Stimulated activated naive CD8-positive, alpha-beta T cell treated with anti-CD3 and anti-CD28 coated beads, Interleukin-15, Interleukin-2, amounts not matched to agents 100 ng/mL and 50 ng/mL, for 24 hours (primary cell): ENCODE data around the gene SMIM10L2A.
"Not testable (repeated sequence)": the region's sequence is repeated elsewhere in the genome, so short reads cannot be mapped to it uniquely, and the experiment has no call there.

Experiments
- H3K27ac Mint-ChIP-seq: one replicate; pipeline ENCODE4 v1.8.0; 2021; ENCODE audit warnings: mild to moderate bottlenecking, mixed read lengths
- H3K27me3 Mint-ChIP-seq: one replicate; pipeline ENCODE4 v1.8.0; 2021; ENCODE audit warnings: mixed read lengths
- H3K36me3 Mint-ChIP-seq: one replicate; pipeline ENCODE4 v1.8.0; 2021; ENCODE audit warnings: low read depth, mixed read lengths
- H3K4me1 Mint-ChIP-seq: one replicate; pipeline ENCODE4 v1.8.0; 2021; ENCODE audit warnings: low read depth, mixed read lengths
- H3K4me3 Mint-ChIP-seq: one replicate; pipeline ENCODE4 v1.8.0; 2021; ENCODE audit warnings: mild to moderate bottlenecking, mixed read lengths
- H3K9me3 Mint-ChIP-seq: one replicate; pipeline ENCODE4 v1.8.0; 2021; ENCODE audit warnings: mixed read lengths

SMIM10L2A gene

GRCh38 chrX:135433531-135434257 is 11.9 kb downstream of the SMIM10L2A start:
- Mint-ChIP-seq H3K27ac (no peak overlapping the region), H3K4me1 (peaks cover 7% of the 10 kb centered on the region)

GRCh38 chrX:135434258-135435138 is 12.8 kb downstream of the SMIM10L2A start:
- Mint-ChIP-seq H3K27me3 (peaks cover 6% of the 10 kb centered on the region), H3K4me1 (peaks cover 7% of the 10 kb centered on the region), H3K36me3 (no peaks in the 10 kb centered on the region), H3K4me3 (no peak overlapping the region), H3K27ac (no peak overlapping the region), H3K9me3 (no peaks in the 10 kb centered on the region)

More at GRCh38 chrX:135433531-135434257, 11.9 kb downstream of the SMIM10L2A start:
- H3K9me3 Mint-ChIP-seq, result no peaks in the 10 kb centered on the region
- no peaks in the 10 kb centered on the region for H3K36me3 Mint-ChIP-seq
- H3K4me3 Mint-ChIP-seq, result no peak overlapping the region
- H3K27me3 Mint-ChIP-seq, result peaks cover 6% of the 10 kb centered on the region

GRCh38 chrX:135435139-135435922 is 13.6 kb downstream of the SMIM10L2A start:
- Mint-ChIP-seq H3K27me3 (peaks cover 1% of the 10 kb centered on the region), H3K36me3 (no peaks in the 10 kb centered on the region), H3K4me1 (peaks cover 7% of the 10 kb centered on the region), H3K4me3 (no peak overlapping the region), H3K27ac (no peak overlapping the region), H3K9me3 (no peaks in the 10 kb centered on the region)

DNA sequence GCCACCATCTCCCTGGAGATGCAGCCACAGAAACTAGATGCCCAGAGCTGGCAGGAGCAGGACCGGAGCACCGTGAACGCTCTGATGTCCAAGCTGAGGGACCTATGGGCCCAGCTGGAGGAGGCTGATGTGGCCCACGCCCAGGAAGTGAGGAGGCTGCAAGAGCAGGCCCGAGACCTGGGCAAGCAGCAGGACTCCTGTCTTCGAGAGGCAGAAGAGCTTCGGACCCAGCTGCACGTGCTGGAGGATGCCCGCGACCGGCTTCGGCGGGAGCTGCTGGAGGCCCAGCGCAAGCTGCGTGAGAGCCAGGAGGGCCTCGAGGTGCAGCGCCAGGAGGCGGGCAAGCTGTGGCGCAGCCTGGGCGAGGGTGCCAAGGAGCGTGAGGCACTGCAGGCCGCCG is 14.2 kb downstream of the SMIM10L2A start:
- no peaks in the 10 kb centered on the region for H3K36me3 Mint-ChIP-seq
- H3K9me3 Mint-ChIP-seq, result no peaks in the 10 kb centered on the region
- no peaks in the 10 kb centered on the region for H3K27me3 Mint-ChIP-seq
- H3K4me3 Mint-ChIP-seq, result no peak overlapping the region
- no peak overlapping the region for H3K27ac Mint-ChIP-seq
- H3K4me1 Mint-ChIP-seq, result peaks cover 7% of the 10 kb centered on the region

DNA sequence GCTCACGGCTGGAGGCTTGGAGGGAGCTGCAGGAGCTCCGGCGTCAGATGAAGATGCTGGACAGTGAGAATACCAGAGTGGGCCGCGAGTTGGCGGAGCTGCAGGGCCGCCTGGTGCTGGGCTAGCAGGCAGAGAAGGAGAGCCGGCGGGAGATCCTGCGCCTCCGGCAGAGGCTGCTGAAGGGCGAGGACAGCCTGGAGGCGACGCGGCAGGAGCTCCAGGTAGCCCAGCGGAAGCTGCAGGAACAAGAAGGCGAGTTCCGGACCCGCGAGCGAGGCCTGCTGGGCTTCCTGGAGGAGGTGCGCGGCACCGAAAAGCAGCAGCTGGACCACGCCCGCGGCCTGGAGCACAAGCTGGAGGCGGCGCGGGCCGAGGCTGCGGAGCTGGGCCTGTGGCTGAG is 14.7 kb downstream of the SMIM10L2A start:
- no peaks in the 10 kb centered on the region for H3K36me3 Mint-ChIP-seq
- no peaks in the 10 kb centered on the region for H3K9me3 Mint-ChIP-seq
- H3K27ac Mint-ChIP-seq, result no peak overlapping the region
- no peak overlapping the region for H3K4me3 Mint-ChIP-seq
- H3K4me1 Mint-ChIP-seq, result peaks cover 7% of the 10 kb centered on the region
- H3K27me3 Mint-ChIP-seq, result no peaks in the 10 kb centered on the region

DNA sequence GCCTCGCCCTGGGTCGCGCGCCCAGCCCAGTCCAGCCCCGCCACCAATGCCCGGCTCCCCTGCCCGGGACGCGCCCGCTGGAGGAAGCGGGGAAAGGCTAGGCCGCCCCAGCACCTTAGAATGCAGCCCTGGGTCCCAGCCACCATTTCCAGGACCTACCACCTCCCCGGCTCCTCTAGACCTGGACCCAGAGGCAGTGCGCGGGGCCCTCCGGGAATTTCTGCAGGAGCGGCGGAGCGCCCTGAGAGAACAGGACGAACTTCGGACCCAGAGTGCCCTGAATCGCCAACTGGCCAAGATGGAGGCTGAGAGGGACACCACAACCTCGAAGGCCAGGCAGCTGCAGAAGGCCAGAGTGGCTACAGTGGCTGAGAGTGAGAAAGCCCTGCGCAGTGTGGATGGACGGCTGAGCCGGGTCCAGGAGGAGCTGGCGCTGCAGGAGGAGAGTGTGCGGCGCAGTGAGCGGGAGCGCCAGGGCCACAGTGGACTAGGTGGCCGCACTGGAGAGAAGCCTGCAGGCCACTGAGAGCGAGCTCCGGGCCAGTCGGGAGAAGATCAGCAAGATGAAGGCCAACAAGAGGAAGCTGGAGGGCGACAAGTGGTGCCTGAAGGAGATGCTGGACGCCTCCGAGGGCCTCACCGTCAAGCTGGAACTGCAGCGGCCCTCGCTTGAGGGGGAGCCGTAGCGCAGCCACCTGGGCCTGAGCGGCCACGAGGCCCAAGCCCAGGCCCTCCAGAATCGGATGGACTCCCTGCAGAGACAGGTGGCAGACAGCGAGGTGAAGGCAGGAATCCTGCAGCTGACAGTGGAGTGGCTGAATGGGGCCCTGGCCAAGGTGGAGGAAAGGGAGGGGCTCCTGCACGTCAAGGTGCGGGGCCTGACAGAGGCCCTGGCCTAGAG is 15.5 kb downstream of the SMIM10L2A start:
- Mint-ChIP-seq H3K36me3 (no peaks in the 10 kb centered on the region), H3K27ac (no peak overlapping the region), H3K4me3 (no peak overlapping the region), H3K9me3 (no peaks in the 10 kb centered on the region), H3K4me1 (no peaks in the 10 kb centered on the region), H3K27me3 (no peaks in the 10 kb centered on the region)

DNA sequence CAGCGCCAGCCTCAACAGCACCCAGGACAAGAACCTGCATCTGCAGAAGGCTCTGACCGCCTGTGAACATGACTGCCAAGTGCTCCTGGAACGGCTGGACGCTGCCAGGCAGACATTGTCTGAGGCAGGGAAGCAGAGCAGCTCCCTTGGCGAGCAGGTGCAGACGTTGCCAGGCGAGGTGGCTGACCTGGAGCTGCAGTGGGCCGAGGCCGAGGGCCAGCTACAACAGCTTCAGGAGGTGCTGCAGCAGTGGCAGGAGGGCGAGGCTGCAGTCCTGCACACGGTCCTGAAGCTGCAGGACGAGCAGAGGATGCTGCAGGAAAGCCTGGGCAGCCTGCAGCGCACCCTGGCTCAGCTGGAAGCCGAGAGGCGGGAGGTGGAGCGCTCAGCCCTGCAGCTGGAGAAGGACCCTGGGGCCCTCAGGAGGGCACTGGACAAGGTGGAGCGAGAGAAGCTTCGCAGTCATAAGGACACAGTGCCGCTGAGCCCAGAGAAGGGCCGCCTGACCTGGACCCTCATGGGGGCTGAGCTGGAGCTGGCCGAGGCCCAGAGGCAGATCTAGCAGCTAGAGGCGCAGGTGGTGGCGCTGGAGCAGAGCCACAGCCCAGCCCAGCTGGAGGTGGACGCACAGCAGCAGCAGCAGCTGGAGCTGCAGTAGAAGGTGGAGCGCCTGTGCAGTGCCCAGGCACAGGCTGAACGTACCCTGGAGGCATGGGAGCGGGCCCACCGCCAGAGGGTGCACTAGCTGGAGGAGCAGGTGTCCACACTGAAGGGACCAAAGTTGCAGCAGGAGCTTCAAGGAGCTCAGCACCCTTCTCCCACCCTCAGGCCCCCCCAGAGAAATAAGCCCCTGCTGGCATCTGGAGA is 16.4 kb downstream of the SMIM10L2A start:
- no peak overlapping the region for H3K27ac Mint-ChIP-seq

GRCh38 chrX:135438734-135439043 is 16.9 kb downstream of the SMIM10L2A start:
- Mint-ChIP-seq H3K4me3 (no peak overlapping the region), H3K27ac (no peak overlapping the region), H3K4me1 (no peaks in the 10 kb centered on the region), H3K36me3 (no peaks in the 10 kb centered on the region), H3K9me3 (no peaks in the 10 kb centered on the region), H3K27me3 (no peaks in the 10 kb centered on the region)

More for the DNA sequence above, 16.4 kb downstream of the SMIM10L2A start:
- H3K36me3 Mint-ChIP-seq, result no peaks in the 10 kb centered on the region
- no peaks in the 10 kb centered on the region for H3K27me3 Mint-ChIP-seq
- H3K4me1 Mint-ChIP-seq, result no peaks in the 10 kb centered on the region
- H3K9me3 Mint-ChIP-seq, result no peaks in the 10 kb centered on the region
- no peak overlapping the region for H3K4me3 Mint-ChIP-seq

DNA sequence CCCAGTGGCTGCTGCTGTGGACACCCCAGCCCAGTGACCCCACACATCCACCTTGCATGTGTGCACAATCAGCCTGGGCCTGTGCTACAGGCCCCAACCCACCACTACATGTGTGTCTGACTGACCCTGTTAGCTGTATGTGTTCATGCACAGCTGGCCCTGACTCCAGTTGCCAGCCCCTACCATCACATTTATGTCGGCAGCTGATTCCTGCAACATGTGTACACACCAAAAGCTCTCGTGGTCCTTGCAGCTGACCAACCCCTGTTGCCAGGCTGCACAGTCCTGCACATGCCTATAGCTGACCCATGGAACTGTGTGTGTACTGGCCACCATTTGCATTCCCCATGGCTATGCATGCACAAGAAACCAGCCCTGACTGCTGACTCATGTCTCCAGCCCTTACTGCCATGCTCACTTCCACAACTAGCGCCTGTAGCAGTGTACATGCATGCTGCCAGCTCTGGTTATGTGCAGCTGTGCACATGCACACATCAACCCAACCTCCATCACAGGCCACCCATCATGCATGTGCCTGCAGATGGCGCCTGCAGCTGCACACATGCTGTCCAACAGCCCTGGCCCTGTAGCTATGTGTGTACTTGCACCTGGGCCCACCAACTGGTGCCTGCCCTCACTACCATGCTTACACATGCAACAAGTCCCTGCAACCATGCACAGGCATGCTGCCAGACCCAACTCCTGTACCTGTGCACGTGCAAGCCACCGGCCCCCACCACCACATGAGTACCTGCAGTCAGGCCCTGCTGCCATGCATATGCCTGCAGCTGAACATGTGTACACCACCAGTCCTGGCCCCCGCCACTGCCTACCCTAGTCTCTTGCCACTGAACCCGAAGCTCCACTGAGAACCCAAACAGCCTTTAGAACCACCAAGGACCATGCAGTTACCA is 28.1 kb downstream of the SMIM10L2A start:
- no peaks in the 10 kb centered on the region for H3K9me3 Mint-ChIP-seq
- H3K27ac Mint-ChIP-seq, result no peak overlapping the region
- H3K27me3 Mint-ChIP-seq, result no peaks in the 10 kb centered on the region

DNA sequence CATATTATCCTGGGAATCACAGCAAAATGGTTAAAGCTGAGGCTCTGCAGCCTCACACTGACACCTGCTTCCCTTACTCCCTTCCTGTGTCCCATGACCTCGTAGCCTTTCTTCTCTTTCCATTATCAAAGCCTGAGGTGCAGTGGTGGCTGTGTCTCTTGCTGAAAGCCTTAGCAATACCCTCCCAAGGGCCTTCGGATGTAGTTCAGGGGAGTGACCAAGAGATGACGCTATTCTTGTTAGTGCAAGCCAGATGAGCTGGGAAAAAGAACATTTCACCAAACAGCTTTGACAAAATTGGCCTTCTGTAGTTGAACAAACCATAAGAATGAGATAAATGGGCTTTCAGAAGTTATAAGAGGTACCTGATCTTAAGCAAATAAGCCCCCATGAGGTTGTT is 31.6 kb downstream of the SMIM10L2A start:
- Mint-ChIP-seq H3K9me3 (peaks cover 5% of the 10 kb centered on the region), H3K4me3 (no peak overlapping the region), H3K36me3 (no peaks in the 10 kb centered on the region), H3K27me3 (peaks cover 5% of the 10 kb centered on the region), H3K27ac (no peak overlapping the region), H3K4me1 (no peaks in the 10 kb centered on the region)

More for the DNA sequence above, 28.1 kb downstream of the SMIM10L2A start:
- Mint-ChIP-seq H3K36me3 (no peaks in the 10 kb centered on the region), H3K4me3 (no peak overlapping the region), H3K4me1 (no peaks in the 10 kb centered on the region)

- H3K27ac Mint-ChIP-seq, result no peak overlapping the region
- H3K4me1 Mint-ChIP-seq, result no peaks in the 10 kb centered on the region
- no peaks in the 10 kb centered on the region for H3K36me3 Mint-ChIP-seq
- peaks cover 5% of the 10 kb centered on the region for H3K9me3 Mint-ChIP-seq
- H3K4me3 Mint-ChIP-seq, result no peak overlapping the region
- peaks cover 5% of the 10 kb centered on the region for H3K27me3 Mint-ChIP-seq
These were observed 33.1 kb downstream of the SMIM10L2A start for GRCh38 chrX:135454816-135455215.

DNA sequence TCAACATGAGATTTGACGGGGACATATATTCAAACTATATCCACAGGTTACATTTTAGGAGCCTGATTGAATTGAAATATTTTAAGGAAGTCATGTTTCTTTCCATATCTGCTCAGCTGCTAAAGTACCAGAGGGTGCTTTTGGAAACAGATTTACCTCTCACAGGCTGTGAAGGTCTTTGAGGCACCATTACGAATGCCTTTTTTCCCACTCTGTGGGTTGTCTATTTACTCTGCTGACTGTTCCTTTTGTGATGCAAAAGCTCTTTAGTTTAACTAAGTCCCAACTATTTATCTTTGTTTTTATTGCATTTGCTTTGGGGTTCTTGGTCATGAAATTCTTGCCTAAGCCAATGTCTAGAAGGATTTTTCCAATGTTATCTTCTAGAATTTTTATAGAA is 40.0 kb downstream of the SMIM10L2A start:
- H3K36me3 Mint-ChIP-seq, H3K4me3 Mint-ChIP-seq, H3K4me1 Mint-ChIP-seq, H3K9me3 Mint-ChIP-seq, H3K27me3 Mint-ChIP-seq, H3K27ac Mint-ChIP-seq: not testable (repeated sequence)

- no peak overlapping the region for H3K27ac Mint-ChIP-seq
- peaks cover 4% of the 10 kb centered on the region for H3K27me3 Mint-ChIP-seq
- H3K9me3 Mint-ChIP-seq, result no peaks in the 10 kb centered on the region
- no peak overlapping the region for H3K4me3 Mint-ChIP-seq
- no peaks in the 10 kb centered on the region for H3K36me3 Mint-ChIP-seq
- no peaks in the 10 kb centered on the region for H3K4me1 Mint-ChIP-seq
These were observed 42.2 kb downstream of the SMIM10L2A start for GRCh38 chrX:135463937-135464336.
